ENCODE results near the gene PPFIA2.

DNA sequence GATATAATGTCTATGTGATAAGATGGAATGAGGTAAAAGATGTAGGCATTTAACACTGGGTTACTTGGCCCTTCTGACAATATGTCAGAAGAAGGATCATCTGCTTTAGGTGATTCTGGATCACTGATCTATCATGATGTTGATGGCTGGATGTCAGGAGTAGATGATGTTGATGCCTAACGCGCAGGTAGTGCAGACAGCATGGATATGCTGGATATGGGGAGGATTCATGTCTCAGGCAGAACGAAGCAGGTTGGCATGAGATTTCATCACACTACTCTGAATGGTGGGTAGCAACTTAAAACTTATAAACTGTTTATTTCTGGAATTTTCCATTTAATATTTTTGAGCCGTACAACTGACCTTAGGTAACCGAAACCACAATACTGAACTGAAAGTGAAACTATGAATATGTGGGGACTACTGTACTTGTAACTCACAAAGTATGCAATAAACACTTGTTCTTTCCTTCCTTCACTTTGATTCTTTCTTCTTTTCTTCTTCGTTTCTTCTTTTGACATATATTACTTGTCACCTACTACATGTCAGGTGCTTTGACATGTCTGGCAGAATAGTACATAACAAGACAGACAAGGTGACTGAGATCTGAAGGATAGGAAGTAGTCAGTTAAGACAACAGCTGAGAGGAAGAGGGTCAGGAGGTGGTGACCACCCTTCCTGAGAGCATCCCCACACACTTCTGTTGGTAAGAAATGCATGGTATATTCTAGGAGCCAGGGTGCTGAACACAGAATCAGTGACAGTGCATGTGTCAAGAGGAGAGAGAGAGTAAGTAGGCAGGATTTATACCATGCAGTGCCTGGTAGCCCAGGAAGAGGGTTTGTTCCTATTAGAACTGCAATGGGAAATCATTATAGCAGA, 238.8 kb downstream of the PPFIA2 start:
- TF ChIP-seq POLR2AphosphoS5 (IDR thresholded peaks at IDR 0.05; ENCODE audit: low read depth, low read length) (no peak), POLR2A (IDR thresholded peaks at IDR 0.05; ENCODE audit: low read depth, low read length) (no peak), TAF1 (IDR thresholded peaks at IDR 0.05; ENCODE audit: borderline replicate concordance, low read depth, low read length) (no peak)

All from GM12892 (cell line).